Duodenal mucosa (tissue), 2 donors: ENCODE results near the gene OR2AT4.

Experiments used
- H3K27ac ChIP-seq: one replicate; pipeline ENCODE4 v1.7.0; 2013; ENCODE audit warnings: low read depth, low read length
- H3K27me3 ChIP-seq, 2 donors: one replicate each; pipeline ENCODE4 v1.7.0; 2013; ENCODE audit warnings: low read length in 2 of 2, control low read depth in 1 of 2; ENCODE audit not compliant: insufficient read depth in 2 of 2, control insufficient read depth in 1 of 2
- H3K36me3 ChIP-seq, 2 donors: one replicate each; pipeline ENCODE4 v1.7.0; 2013; ENCODE audit warnings: low read length in 2 of 2, control low read depth in 1 of 2; ENCODE audit not compliant: insufficient read depth in 2 of 2, control insufficient read depth in 1 of 2
- H3K4me1 ChIP-seq, 2 donors: one replicate each; pipeline ENCODE4 v1.7.0; 2013; ENCODE audit warnings: low read length in 2 of 2, control low read depth in 1 of 2; ENCODE audit not compliant: insufficient read depth in 2 of 2, control insufficient read depth in 1 of 2
- H3K4me3 ChIP-seq, 2 donors: one replicate each; pipeline ENCODE4 v1.7.0; 2013; ENCODE audit warnings: low read length in 2 of 2, low read depth in 1 of 2
- H3K9ac ChIP-seq, 2 donors: one replicate each; pipeline ENCODE4 v1.7.0; 2013; ENCODE audit warnings: low read length in 2 of 2, low read depth in 1 of 2
- H3K9me3 ChIP-seq, 2 donors: one replicate each; pipeline ENCODE4 v1.7.0; 2013; ENCODE audit warnings: low read length in 2 of 2, control low read depth in 1 of 2; ENCODE audit not compliant: control insufficient read depth in 1 of 2

OR2AT4 gene

GRCh38 chr11:75087319-75088305, 9.1 kb downstream of the OR2AT4 start:
- no peak overlapping the region for H3K4me3 ChIP-seq
- no peaks in the 10 kb centered on the region for H3K36me3 ChIP-seq
- H3K9me3 ChIP-seq: peaks cover 0 to 6% of the 10 kb centered on the region in 2 donors
- H3K9ac ChIP-seq: no peak overlapping the region
- no peaks in the 10 kb centered on the region for H3K4me1 ChIP-seq
- H3K27me3 ChIP-seq: no peaks in the 10 kb centered on the region
- H3K27ac ChIP-seq: no peak overlapping the region

- H3K9ac ChIP-seq: no peak overlapping the region
- no peak overlapping the region for H3K4me3 ChIP-seq
- no peaks in the 10 kb centered on the region for H3K4me1 ChIP-seq
- no peak overlapping the region for H3K27ac ChIP-seq
- no peaks in the 10 kb centered on the region for H3K9me3 ChIP-seq
- no peaks in the 10 kb centered on the region for H3K27me3 ChIP-seq
- no peaks in the 10 kb centered on the region for H3K36me3 ChIP-seq
Observed at GRCh38 chr11:75084883-75085282, 11.8 kb downstream of the OR2AT4 start.

- H3K4me1 ChIP-seq: no peaks in the 10 kb centered on the region
- H3K36me3 ChIP-seq: no peaks in the 10 kb centered on the region
- no peak overlapping the region for H3K27ac ChIP-seq
- H3K27me3 ChIP-seq: no peaks in the 10 kb centered on the region
- H3K9me3 ChIP-seq: no peaks in the 10 kb centered on the region
- no peak overlapping the region for H3K4me3 ChIP-seq
- no peak overlapping the region for H3K9ac ChIP-seq
Observed at GRCh38 chr11:75083217-75083605, 13.5 kb downstream of the OR2AT4 start.

- Histone ChIP-seq H3K4me3 (no peak overlapping the region), H3K9ac (no peak overlapping the region), H3K27ac (no peak overlapping the region), H3K4me1 (no peaks in the 10 kb centered on the region), H3K9me3 (no peaks in the 10 kb centered on the region), H3K27me3 (no peaks in the 10 kb centered on the region), H3K36me3 (no peaks in the 10 kb centered on the region)
Observed at GRCh38 chr11:75082601-75083216, 14.0 kb downstream of the OR2AT4 start.

GRCh38 chr11:75079546-75079945, 17.1 kb downstream of the OR2AT4 start:
- H3K36me3 ChIP-seq: no peaks in the 10 kb centered on the region
- H3K4me3 ChIP-seq: no peak overlapping the region
- H3K27me3 ChIP-seq: peaks cover 0 to 3% of the 10 kb centered on the region in 2 donors
- no peaks in the 10 kb centered on the region for H3K9me3 ChIP-seq
- H3K27ac ChIP-seq: no peak overlapping the region
- no peak overlapping the region for H3K9ac ChIP-seq
- no peaks in the 10 kb centered on the region for H3K4me1 ChIP-seq

- Histone ChIP-seq H3K27me3 (peaks cover 0 to 3% of the 10 kb centered on the region in 2 donors), H3K9ac (no peak overlapping the region), H3K4me1 (no peaks in the 10 kb centered on the region), H3K4me3 (no peak overlapping the region), H3K36me3 (no peaks in the 10 kb centered on the region), H3K27ac (no peak overlapping the region), H3K9me3 (no peaks in the 10 kb centered on the region)
Observed at GRCh38 chr11:75078233-75078632, 18.4 kb downstream of the OR2AT4 start.

GRCh38 chr11:75077316-75077715, 19.4 kb downstream of the OR2AT4 start:
- H3K4me1 ChIP-seq: no peaks in the 10 kb centered on the region
- no peaks in the 10 kb centered on the region for H3K9me3 ChIP-seq
- H3K4me3 ChIP-seq: no peak overlapping the region
- no peaks in the 10 kb centered on the region for H3K36me3 ChIP-seq
- H3K27me3 ChIP-seq: peaks cover 0 to 3% of the 10 kb centered on the region in 2 donors
- no peak overlapping the region for H3K9ac ChIP-seq
- H3K27ac ChIP-seq: no peak overlapping the region

- Histone ChIP-seq H3K9me3 (no peaks in the 10 kb centered on the region), H3K27me3 (peaks cover 1 to 3% of the 10 kb centered on the region in 2 donors), H3K36me3 (no peaks in the 10 kb centered on the region), H3K27ac (no peak overlapping the region), H3K9ac (no peak overlapping the region), H3K4me3 (no peak overlapping the region), H3K4me1 (no peaks in the 10 kb centered on the region)
Observed at GRCh38 chr11:75076671-75077070, 20.0 kb downstream of the OR2AT4 start.

GRCh38 chr11:75073459-75074190, 23.1 kb downstream of the OR2AT4 start:
- Histone ChIP-seq H3K36me3 (no peaks in the 10 kb centered on the region), H3K4me1 (no peaks in the 10 kb centered on the region), H3K4me3 (no peak overlapping the region), H3K9me3 (no peaks in the 10 kb centered on the region), H3K27ac (no peak overlapping the region), H3K9ac (no peak overlapping the region), H3K27me3 (peaks cover 3 to 9% of the 10 kb centered on the region in 2 donors)

GRCh38 chr11:75072582-75072981, 24.1 kb downstream of the OR2AT4 start:
- peaks cover 3 to 9% of the 10 kb centered on the region in 2 donors for H3K27me3 ChIP-seq
- no peak overlapping the region for H3K4me3 ChIP-seq
- H3K9ac ChIP-seq: no peak overlapping the region
- H3K9me3 ChIP-seq: no peaks in the 10 kb centered on the region
- no peaks in the 10 kb centered on the region for H3K4me1 ChIP-seq
- no peaks in the 10 kb centered on the region for H3K36me3 ChIP-seq
- H3K27ac ChIP-seq: no peak overlapping the region
